ENCODE measurements around the gene RAB43.

DNA sequence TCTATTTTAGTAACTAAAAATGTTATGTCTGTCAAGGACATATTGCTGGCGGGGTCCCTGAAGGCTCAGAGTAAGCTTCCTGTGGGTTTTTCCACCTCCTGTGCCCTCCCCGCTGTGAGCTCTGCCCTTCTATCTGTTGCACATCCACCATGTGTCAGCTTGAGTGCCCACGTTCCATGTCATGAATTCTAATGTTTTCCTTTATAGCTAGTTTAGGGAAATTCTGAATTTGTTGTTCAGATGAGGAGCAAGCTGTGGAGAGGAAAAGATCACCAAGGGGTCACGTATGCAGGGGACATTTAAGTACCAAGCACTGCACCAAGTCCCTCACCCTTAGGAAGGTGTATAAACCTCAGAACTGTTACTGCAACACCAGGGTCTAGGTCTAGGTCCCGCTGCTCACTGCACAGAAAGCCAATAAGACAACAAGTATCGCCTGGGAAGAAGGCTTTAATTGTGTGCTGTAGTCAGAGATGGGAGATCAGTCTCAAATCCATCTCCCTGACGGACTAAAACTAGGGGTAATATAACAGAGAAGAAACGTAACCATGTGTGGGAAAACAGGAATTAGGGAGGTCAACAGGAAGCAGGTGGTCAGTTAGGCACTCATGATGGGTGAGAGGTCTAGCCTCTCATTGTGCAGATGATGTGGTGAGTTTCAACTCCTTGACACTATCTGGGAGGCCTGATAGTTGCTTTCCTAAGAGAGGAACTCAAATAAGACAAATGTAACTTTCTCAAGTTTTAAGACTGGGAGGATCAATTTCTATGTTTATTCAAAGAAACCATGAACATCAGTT lies 51.3 kb downstream of the RAB43 start:
- TF ChIP-seq ARNTL (CRISPR knock-in tag; IDR thresholded peaks at IDR 0.05; ENCODE audit: borderline replicate concordance, low read depth) (no peak), ZC3H10 (CRISPR knock-in tag; IDR thresholded peaks at IDR 0.05) (no peak), ZNF8 (CRISPR knock-in tag; IDR thresholded peaks at IDR 0.05) (no peak), TCF4 (CRISPR knock-in tag; IDR thresholded peaks at IDR 0.05; ENCODE audit: borderline replicate concordance) (no peak), ZFP30 (CRISPR knock-in tag; IDR thresholded peaks at IDR 0.05) (no peak), SNAI2 (CRISPR knock-in tag; IDR thresholded peaks at IDR 0.05) (no peak), BACH2 (CRISPR knock-in tag; IDR thresholded peaks at IDR 0.05; ENCODE audit: borderline replicate concordance) (no peak), OSR1 (CRISPR knock-in tag; IDR thresholded peaks at IDR 0.05) (no peak), TOX (CRISPR knock-in tag; IDR thresholded peaks at IDR 0.05; ENCODE audit: borderline replicate concordance) (no peak), RARB (CRISPR knock-in tag; IDR thresholded peaks at IDR 0.05) (no peak), PPARA (CRISPR knock-in tag; IDR thresholded peaks at IDR 0.05; ENCODE audit: borderline replicate concordance) (no peak)
- TF ChIP-seq, protein P1, sequence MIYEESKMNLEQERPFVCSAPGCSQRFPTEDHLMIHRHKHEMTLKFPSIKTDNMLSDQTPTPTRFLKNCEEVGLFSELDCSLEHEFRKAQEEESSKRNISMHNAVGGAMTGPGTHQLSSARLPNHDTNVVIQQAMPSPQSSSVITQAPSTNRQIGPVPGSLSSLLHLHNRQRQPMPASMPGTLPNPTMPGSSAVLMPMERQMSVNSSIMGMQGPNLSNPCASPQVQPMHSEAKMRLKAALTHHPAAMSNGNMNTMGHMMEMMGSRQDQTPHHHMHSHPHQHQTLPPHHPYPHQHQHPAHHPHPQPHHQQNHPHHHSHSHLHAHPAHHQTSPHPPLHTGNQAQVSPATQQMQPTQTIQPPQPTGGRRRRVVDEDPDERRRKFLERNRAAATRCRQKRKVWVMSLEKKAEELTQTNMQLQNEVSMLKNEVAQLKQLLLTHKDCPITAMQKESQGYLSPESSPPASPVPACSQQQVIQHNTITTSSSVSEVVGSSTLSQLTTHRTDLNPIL (CRISPR knock-in tag; IDR thresholded peaks at IDR 0.05; ENCODE audit: low read depth), result no peak
- TF ChIP-seq, protein P2, sequence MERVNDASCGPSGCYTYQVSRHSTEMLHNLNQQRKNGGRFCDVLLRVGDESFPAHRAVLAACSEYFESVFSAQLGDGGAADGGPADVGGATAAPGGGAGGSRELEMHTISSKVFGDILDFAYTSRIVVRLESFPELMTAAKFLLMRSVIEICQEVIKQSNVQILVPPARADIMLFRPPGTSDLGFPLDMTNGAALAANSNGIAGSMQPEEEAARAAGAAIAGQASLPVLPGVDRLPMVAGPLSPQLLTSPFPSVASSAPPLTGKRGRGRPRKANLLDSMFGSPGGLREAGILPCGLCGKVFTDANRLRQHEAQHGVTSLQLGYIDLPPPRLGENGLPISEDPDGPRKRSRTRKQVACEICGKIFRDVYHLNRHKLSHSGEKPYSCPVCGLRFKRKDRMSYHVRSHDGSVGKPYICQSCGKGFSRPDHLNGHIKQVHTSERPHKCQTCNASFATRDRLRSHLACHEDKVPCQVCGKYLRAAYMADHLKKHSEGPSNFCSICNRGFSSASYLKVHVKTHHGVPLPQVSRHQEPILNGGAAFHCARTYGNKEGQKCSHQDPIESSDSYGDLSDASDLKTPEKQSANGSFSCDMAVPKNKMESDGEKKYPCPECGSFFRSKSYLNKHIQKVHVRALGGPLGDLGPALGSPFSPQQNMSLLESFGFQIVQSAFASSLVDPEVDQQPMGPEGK (CRISPR knock-in tag; IDR thresholded peaks at IDR 0.05; ENCODE audit: borderline replicate concordance), result no peak
- TF ChIP-seq, protein P3, sequence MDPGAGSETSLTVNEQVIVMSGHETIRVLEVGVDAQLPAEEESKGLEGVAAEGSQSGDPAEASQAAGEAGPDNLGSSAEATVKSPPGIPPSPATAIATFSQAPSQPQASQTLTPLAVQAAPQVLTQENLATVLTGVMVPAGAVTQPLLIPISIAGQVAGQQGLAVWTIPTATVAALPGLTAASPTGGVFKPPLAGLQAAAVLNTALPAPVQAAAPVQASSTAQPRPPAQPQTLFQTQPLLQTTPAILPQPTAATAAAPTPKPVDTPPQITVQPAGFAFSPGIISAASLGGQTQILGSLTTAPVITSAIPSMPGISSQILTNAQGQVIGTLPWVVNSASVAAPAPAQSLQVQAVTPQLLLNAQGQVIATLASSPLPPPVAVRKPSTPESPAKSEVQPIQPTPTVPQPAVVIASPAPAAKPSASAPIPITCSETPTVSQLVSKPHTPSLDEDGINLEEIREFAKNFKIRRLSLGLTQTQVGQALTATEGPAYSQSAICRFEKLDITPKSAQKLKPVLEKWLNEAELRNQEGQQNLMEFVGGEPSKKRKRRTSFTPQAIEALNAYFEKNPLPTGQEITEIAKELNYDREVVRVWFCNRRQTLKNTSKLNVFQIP (CRISPR knock-in tag; IDR thresholded peaks at IDR 0.05; ENCODE audit: borderline replicate concordance, low read depth), result no peak

Measured in SK-N-SH treated with all-trans-retinoic acid at 6 μM for 48 hours (cell line).